GM21717 (cell line): Measurements from ENCODE around the gene ARL6IP4.
A peak's percentile ranks its signal among the peaks of the same experiment; 100 is the strongest.

Experiments used
- ATAC-seq: cut with Tn5 transposase; IDR thresholded peaks from one replicate; pipeline ENCODE4 v1.9.1; 2021; ENCODE audit warnings: mild to moderate bottlenecking, moderate library complexity; ENCODE audit not compliant: unreplicated experiment

Gene ARL6IP4

DNA sequence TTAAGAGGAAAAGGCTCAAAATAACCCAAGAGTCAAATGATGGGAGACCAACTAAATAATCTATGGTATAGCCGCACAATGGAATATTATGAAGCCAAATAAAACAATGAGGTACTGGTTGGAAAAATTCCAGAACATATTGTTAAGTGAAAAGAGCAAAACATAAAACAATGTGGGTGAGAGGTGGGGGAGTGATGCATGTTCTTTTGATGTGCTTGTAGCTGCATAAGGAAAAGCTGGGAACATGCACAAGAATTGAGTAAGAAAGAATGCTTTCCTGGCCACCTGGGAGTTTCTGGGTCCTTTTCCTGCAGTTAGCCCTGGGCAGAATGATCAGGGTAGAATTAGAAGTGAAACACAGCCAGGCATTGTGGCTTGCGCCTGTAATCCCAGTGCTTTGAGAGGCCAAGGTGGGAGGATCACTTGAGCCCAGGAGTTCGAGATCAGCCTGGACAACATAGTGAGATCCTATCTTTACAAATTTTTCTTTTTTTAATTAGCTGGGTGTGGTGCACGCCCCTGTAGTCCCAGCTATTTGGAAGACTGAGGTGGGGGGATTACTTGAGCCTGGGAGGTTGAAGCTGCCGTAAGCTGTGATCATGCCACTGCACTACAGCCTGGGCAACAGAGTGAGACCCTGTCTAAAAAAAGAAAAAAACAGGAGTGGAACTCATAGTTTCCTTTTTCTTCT, 22.1 kb upstream of the ARL6IP4 start:
- ATAC-seq = no peak

DNA sequence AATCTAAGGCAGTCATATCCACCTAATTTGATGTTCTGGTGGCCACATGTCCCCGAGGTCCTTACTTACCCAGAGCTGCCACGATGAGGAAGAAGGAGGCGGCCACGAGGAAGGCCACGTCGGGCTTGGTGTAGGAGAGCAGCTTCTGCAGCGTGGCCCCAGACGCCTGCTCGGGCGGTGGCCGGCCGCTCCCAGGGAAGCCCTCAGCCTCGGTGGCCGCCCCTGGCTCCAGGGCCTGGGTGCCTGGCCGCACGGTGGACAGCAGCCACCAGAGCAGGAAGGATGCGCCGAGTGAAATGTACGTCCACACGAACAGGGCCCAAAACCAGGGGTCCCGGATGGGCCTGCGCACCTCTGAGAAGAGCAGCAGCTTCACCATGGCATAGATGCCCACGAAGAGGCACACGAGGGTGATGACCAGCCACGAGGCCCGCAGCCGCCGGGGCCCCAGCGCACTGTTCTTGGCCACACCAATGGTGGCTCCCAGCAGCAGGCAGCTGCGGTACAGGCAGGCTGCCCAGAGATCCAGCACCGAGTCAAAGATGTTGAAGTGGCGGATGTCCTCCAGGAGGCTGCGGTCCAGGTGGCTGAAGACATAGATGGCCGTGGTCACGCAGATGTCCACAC, 20.8 kb upstream of the ARL6IP4 start:
- no peak for ATAC-seq

DNA sequence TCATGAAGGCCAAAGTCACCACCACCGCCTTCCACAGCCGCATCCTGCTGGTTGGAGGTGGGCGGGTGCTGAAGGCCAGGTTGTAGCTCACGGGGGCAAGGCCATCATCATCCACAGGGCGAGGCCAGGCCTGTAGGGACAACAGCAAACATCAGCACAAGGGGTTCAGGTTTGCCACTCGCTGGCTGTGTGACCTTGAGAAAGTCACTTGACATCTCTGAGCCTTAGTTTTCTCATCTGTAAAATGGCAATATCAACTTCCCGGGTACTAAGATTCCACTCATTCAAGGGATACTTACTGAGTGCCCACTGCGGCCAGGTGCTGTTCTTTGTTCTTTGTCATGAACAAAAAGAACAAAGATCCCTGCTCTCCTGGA, 20.3 kb upstream of the ARL6IP4 start:
- no peak for ATAC-seq

DNA sequence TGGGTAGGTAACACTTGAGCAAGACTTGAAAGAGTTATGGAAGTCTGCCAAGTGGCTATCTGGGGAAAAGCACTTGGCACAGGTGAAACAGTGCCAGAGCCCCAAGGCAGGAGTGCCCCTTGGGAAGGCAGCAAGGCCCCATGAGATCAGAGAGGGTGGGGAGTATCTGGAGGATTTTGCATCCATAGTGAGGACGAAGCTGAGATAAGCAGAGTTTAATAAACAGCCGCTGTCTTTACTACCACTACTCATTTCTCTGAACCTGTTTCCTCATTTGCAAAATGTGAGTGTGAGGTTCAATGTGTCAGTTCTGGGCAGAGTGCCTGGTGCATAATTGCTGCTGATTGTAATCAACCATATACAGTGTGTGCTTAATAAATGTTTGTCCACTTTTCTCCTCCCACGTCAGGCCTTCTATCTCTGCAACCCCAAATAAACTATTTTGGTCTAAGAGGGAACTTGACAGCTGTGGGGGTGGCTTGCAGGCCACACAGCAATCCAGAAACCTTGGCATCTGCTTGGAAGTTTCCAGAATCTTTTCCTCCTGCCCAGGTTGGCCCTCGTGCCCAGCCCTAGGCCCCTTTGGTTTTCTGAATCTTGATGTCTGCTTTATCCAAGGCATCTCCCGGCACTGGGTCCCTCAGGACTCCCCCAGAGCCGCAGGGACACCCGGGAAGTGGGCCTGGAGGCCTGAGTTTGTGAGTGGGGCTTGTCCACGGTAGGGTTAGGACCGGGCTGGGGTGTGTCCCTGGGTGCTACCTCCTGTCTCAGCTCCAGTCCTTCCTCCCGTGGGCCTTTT, 18.8 kb upstream of the ARL6IP4 start:
- ATAC-seq = no peak

DNA sequence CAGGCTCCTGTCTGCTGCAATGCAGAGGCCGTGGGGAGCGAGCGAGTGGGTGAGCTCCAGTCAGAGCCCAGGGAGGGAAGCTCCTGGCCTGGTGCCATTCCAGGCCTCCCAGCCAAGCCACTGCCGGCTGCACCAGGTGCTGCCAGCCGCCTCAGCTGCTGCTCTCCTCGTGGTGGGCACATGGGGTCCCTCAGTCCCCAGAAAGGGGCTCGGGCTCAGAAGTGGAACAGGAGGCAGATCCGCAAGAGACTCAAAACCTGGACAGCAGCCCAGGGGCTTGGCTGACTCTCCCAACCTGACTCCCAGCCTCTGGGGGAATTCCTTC, 16.6 kb upstream of the ARL6IP4 start:
- no peak for ATAC-seq

DNA sequence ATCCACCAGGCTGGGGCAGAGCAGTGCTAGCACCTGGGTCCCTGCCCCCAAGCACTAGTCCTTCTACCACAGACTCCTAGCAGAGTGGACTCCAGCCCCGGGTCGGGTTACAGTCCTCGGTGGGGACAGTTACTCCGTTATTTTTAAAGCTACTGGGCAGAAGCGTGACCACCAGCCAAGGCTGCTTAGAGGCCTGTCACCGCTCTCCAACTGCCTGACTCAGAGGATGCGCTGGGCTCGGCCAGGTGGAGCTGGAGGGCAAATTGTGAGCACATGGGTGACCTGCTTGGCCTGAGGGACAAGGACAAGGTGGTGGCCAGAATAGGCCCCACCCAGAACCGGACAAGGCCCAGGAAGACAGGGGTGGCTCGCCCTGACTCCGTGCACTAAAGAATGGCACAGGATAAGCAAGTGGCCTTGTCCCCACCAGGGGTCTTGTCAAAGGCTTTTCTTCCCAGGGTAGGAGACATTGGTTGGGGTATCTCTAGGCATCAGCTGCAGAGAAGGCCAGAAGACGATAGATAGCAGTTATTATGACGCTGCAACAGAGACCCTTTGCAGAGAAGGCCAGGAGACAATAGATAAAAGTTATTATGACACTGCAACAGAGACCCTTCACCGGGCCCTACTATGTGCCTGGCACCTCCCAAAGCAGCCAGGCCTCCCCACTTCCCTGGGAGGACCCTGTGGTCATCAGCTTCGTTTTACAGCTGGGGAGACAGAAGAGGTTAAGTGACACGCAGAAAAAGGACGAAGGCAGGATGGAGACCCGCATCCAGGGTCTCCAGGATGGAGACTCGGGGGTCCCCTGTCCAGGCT, 15.8 kb upstream of the ARL6IP4 start:
- ATAC-seq = no peak

DNA sequence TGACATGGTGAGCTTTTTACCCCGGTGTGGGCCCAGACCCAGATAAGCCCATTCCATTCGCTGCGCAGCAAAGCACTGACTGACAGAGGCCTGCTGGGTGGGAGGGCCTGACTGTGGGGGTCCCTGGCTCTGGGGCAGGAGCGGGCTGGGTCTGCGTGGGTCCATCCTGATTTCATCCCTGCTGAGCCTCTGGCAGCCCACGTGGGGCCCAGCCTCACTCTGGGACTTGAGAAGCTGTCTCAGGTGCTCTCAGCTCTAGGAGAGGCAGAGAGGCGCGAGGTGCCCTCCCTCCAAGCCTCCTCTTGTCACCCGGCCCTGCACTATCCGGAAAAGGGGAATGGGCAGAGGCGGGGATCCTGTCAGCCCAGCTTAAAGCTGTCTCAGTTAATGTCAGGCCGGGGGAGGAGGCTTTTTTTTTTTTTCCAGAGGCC, 15.1 kb upstream of the ARL6IP4 start:
- ATAC-seq = no peak

DNA sequence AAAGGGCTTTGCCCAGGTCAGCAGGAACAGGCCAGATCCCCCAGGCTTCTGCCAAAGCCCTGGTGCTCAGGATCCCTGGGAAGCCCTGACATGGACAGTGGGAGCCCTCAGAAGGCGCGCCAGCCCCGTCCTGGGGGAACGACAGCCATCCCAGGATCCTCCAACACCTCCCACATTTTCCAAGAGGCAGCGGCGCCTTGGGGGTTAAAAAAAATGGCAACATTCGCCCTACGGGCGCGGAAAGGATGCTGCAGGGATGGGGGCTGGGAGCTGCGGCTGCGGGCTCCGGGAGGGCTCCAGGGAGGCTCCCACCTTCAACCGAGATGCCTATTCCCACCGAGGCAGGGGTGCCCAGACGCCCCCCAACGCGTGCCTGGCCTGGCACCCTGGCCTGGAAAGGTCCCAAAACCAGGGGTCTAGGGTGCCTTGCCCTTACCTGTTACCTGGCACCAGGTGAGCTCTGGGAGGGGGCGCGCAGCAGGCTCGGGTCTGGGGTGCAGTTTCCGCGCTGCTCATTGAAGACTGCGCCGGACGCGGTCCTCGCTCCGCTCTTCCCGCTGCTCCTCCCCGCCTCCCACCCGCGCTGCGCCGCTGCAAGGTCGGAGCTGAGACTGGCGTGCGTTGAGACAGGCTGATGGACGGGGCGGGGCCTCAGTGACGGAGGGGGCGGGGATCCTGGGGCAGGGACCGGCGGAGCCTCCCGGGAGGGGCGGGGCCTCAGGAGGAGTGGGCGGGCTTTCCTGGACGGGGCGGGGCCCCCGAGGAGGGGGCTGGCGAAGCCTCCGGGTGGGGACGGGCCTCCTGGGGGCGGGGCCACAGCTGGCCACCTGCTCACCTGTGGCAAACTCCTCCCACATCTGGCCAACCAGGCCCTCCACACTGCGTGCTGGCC, 14.4 kb upstream of the ARL6IP4 start, which contains the start of gene ABCB9:
Gene ABCB9, minus strand, starts transcription at position 613 of the 892 bp plus-strand sequence. CDS start 6,228 bp downstream, outside the sequence.
- peak; percentile 47 for ATAC-seq

DNA sequence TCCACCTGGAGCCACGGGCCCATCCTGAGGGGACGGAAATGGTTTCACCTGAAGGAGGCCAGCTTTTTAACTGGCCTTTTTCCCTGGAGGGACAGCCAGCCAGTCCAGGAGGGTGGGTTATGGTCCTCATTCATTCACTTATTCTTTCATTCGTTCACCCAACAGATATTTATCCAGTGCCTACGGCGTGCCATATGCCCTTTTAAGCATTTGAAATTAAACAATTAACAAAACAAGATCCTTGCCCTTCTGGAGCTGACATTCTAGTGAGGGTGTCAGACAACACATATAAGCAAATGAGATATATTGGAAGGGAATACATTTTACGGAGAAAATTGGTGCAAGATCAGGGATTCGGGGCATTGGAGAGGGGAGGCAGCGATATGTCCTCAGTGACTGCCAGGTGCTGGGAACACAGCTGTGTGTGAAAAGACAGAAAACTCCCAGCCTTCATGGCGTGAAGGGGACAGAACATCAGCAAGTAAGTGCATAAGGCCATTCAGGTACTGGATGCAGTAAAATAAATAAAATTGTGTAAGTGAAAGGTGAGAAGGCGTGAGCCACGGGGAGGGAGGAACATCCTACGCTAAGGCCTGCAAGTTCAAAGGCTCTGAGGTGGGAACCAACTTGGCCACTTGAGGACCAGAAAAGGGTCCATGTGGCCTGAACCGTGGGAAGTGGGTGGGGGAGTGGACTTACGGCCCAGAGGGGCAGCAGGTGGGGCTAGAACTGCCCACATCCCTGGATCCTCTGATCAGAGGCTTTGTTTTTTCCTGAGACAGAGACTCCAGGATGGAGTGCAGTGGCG, 13.5 kb upstream of the ARL6IP4 start:
- no peak for ATAC-seq

DNA sequence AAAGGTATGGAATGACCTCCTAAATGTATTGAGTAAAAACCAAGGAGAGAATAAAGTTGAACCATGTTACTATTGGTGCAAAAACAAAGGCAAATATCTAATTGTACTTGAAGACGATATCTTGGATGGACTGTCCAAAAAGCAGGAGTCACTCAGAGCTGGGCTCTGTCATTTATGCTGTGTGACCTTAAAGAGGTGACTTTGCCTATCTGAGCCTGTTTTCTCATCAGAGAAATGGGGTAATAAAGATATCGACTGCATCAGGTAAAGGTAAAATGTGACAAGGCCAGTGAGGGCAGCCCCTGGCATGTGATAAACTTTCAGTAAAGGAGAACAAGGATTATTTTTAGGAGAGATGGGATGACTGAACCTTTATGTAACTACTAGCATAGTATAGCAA, 12.4 kb upstream of the ARL6IP4 start:
- no peak for ATAC-seq

DNA sequence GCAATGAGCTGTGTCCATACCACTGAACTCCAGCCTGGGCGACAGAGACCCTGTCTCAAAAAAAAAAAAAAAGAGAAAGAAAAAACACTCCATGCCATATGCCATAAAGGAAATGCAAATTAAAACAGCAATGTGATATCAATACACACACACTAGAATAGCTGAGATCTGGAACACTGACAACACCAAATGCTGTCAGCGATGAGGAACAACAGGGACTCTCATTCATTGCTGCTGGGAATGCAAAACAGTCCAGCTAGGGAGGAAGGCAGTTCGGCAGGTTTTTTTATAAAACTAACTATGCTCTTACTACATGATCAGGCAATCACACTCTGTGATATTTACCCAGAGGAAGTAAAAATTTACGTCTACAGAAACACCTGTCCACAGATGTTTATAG, 10.8 kb upstream of the ARL6IP4 start:
- ATAC-seq = no peak

DNA sequence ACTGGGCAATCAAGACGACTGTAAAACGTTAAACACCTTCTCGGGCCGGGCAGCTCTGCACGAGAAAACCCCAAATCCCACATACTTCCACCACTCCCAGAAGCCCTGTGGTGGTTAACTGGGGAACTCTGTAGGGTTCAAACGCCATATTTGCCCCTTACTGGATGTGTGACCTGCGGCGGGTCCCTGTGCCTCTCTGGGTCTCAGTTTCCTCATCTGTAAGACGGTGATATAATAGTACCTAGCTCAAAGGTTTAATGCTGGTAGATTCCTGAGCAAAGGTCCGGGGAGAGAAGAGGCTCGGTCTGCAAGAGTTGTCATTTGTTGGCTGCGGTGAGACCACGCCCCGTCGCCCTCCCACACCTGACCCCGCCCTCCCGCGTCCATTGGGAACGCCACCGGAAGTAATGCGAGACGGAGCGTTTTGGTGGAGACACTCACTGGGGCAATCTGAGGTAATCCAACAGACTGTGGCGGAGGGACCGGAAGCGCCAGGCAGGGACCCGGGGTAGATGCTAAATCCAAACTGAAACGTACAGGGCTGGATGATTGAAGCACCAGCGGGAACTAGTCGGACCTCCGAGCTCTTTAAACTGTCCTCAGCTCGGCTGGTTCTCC, 6.1 kb upstream of the ARL6IP4 start:
- peak; percentile 73 for ATAC-seq

DNA sequence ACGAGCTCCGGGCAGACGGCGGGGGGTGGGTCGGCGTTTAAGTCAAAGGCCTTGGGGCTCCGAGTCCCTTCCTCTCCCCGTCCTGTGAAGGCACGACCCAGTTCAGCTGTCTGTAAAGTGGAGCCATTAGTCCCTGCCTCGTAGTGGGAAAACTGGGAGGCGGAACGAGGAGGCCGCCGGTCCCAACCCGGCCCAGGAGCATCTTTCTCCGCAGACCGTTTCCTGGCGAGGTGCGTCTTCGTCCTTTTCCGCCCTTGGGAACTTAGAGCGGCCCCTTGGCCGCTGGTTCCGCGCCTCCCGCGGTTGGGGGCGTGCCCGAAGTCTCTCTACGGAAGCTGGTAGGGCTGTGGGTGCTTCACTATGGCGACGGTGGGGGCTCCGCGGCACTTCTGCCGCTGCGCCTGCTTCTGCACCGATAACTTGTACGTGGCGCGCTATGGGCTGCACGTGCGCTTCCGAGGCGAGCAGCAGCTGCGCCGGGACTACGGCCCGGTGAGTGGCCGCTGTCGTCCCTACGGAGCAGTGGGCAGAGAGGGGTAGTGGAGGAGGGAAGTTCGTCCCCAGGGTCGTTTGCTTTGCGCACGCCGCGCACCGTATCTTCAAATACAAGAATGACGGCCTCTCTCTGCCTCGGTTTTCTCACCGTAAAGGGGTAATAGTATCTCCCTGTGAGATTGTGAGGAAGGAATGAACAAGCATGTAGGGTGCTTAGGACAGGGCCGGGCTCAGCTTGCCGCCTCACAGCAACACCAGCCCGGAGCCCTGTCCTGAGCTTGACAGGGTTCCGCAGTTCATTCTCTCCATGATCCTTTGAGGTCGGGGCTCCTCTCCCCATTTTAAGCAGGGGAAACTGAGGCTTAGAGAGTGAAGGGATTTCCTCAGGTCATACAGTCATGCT, 5.3 kb upstream of the ARL6IP4 start, which contains the start of gene OGFOD2:
Gene OGFOD2, plus strand, starts transcription at position 353 of the 898 bp plus-strand sequence. Its CDS starts 8 bp downstream, at position 361.
- ATAC-seq = peak; percentile 62

DNA sequence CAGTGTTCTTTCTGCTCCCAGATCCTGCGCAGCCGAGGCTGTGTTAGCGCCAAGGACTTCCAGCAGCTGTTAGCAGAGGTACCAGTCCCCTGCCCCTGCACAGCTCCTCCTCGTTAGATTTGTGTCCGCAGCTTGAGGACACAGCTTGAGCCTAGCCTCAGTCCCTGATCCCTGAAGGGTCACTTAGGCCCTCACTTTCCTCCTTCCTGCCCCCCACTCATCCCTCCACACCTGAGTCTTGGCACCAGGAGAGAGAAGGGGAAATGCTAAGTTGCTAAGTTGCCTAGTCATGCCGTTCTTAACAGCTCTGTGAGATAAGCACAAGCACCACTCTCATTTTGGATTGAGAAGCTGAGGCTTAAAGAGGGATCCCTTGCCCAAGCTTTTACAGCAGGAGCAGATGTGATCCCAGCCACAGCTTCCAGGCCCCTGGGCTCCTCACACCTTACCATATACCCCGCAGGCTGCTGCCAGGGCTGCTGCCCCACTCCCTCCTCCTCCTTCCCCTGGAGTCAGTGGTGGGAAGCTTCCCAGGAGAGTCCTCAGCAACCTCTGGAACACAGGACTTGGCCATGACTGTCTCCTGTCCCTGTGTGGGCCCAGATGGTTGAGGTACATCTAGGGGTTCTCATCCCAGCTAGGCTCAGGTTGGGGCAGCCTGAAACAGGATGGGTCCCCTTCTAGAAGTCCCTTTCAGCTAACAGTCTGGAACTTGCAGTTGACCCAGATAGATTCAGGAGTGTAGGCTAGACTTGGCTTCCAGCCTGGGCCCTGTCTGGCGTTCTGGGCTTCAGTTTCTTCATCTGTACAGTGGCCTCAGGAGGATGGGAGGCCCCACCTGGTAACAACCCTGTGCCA, 4.5 kb upstream of the ARL6IP4 start:
- no peak for ATAC-seq

DNA sequence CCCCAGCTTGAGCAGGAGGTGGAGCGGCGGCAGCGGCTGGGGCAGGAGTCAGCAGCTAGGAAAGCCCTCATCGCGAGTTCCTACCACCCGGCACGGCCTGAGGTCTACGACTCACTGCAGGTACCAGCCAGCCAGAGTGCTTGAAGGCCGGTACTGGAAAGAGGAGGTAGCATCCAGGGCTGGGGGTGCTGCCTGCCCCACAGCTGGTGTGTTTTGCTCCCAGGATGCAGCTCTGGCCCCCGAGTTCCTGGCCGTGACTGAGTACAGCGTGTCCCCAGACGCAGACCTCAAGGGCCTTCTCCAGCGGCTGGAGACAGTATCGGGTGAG, 3.9 kb upstream of the ARL6IP4 start:
- no peak for ATAC-seq

DNA sequence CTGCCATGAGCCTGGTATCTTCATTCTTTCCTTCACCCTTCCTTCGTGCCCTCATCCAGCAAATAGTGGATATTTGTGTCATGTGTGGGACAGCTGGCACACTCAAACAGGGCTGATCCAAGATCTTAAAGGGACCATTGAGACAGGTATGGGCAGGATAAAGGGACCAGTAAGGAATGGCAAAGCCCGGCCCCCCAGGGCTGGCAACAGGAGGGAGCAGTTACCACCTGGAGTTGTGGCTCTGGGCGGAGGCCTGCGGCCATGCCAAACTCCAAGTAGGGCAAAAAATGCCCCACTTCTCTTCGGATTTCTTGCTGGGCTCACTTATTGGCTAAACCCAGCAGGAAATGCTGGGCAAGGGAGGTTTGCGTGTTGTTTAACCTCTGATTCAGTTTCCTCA, 3.3 kb upstream of the ARL6IP4 start:
- no peak for ATAC-seq
